HuH-7 (cell line): ENCODE measurements around the gene LHFPL5.

Experiments
- DNase-seq: peaks from one replicate; pipeline ENCODE4 v3.0.0; 2011; ENCODE audit warnings: low spot score

The LHFPL5 gene

DNA sequence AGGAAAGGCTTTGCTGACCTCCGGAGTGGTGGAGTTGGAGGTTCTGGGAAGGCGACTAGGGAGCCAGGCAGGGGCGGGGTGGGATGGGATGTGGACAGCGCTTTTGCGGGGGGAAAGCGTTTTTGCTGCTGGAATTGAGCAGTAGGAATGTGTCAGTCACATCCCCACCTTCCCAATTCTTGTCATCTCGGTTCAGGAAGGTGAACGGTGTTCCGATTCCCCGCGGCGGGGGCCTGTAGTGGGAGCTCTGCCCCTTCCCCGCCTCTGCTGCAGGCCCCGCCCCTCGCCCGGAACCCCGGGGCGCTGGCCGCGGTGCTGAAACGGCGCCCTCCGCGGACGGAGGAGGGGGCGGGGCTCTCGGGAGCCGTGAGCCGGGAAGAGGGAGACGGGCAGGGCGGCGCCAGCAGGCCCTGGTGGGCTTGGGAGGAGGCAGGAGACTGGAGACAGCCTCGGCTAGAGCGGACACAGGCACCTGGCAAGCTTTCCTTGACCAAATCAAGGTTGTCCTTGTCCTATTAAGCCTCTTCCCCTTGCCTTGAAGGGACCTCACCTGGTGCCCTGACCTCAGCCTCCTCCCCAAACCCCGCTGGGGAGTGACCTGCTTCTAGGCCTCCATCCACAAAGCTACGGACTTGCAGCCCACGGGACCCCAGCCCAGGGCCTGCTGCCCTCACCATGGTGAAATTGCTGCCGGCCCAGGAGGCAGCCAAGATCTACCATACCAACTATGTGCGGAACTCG lies at the start of gene LHFPL5:
TSS of gene LHFPL5 (plus strand) at position 357 of the 741 bp plus-strand sequence. CDS start at position 676, 319 bp downstream.
- DNase-seq: peak; percentile 76

DNA sequence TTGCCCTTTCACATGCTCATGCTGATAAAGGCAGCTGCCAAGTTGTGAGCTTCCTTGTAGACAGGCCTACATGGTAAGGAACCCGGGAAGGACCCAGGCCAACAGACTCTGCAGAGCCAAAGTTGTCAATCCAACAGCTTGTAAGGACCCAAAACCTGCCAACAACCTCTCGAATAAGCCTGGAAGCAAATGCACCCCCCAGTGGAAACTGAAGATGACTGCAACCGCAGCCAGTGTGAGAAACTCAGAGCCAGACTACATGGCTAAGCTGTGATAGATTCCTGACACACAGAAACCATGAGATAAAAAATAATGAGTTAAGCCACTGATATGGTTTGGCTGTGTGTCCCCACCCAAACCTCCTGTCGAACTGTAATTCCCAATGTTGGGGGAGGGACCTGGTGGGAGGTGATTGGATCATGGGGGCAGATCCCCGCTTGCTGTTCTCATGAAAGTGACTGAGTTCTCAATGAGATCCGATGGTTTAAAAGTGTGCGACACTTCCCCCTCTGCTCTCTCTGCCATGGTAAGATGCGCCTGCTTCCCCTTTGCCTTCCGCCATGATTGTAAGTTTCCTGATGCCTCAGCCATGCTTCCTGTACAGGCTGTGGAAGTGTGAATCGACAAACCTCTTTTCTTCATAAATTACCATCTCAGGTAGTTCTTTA lies 47.6 kb upstream of the LHFPL5 start:
- DNase-seq: peak; percentile 62

DNA sequence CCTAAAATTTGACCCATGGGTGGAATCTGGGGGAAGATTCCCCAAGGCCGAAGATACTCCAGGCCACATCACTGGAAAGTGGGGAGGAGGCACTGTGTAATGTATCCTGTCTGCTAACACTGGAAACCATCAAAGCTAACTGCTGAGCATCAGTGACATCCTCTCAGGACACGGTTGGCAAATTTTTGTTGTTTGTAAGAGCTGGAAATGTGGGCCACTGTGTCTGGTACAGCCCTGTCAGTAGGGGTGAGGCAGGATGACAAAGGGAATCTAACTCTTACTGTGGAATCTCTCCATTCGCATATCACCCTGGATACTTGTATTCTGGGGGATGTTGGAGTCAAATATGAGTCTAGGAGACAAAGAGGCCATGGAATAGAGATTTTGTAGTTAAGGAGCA lies 45.7 kb upstream of the LHFPL5 start:
- no peak for DNase-seq

DNA sequence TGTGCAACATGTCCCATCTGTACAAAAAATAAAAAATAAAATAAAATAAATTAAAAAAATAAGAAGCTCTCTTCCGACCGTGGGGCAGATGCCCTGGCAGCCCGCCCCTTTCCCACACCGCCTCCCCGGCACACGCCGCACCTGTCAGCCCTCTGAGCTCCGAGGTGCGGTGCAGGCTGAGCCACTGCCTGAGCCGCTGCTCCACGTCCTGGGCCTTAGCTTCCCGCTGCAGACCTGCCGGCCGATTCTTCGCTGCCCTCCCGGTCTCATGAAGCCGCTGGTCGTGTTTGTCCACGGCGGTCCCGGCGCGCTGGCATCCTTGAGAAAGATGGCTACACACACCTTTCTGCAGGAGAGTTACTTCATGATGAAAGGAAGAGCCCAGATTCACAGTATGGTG lies 39.4 kb upstream of the LHFPL5 start:
- no peak for DNase-seq

DNA sequence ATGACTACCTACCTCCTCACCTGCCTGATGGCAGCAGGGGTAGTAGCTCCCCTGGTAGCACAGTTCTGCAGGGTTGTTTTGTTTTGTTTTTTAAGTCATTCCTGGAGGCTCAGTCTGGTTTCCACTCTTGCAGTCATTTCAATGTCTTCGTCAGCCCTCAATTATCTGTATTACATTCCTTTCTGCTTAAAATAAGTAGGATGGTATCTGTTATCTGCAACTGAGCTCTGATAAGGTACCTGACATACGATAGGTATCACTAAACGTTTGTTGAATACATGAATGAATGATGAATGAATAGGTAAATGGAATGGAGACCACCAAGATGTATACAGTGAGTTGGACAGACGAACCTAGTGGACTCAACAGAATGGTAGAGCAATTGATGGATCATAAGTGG lies 35.9 kb upstream of the LHFPL5 start:
- DNase-seq: no peak

DNA sequence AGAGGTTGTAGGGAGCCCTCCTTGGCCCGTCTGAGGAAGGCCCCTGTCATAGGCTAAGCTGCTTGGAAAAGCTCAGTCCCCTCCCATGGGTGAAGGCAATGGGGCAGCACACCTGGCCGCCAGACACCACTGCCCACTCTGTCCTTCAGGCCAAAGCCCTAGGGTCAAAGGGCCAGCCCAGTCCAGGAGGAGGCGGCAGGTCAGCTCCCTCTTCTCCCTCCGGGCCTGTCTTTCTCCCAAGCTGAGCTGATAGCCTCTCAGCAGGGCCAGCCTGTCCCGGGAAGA lies 33.9 kb upstream of the LHFPL5 start:
- DNase-seq: no peak

DNA sequence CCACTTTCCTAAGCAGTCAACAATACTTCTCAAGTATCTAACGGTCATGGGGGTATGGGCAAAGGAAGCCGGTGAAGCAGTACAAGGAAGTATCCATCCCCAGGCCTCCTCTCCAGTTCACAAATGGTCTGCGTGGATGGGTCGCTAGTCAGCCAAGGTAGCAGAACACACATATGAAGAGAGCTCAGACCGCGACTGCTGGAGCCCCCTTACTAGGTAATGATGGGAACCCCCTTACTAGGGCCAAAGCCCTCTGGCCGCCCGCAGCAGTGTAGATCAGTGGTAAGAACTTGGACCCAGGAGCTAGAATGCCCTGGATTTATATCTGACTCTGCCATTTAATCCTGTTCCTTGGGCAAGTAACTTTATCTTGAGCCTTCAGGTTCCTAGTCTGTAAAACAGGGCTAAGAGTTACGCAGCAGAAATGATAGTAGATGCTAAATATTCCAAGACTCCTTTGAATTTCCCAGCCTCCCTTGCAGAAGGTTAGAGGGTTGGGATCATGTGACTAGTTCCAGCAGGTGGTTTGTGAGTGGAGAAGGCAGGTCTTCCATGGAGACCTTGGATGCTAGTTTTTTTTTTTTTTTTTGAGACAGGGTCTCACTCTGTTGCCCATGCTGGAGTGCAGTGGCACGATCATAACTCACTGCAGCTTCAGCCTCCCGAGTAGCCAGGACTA lies 30.9 kb upstream of the LHFPL5 start:
- DNase-seq: no peak

DNA sequence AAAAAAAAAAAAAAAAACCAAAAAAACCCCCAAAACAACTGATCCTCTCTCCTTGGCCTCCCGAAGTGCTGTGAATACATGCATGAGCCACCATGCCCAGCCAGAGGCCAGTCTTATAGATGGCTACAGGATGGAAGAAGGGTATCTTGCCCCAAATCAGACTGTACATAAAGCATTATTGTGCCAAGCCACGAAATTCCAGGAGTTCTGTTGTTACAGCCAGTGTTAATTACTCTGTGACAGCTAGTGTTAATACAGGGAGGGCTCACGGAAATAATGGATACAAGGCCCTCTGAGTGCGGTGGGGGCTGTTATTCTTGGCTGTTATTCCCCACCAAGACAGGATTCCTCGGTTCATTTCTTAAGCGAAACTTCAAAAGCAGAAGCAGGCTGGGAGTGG lies 30.1 kb upstream of the LHFPL5 start:
- no peak for DNase-seq

DNA sequence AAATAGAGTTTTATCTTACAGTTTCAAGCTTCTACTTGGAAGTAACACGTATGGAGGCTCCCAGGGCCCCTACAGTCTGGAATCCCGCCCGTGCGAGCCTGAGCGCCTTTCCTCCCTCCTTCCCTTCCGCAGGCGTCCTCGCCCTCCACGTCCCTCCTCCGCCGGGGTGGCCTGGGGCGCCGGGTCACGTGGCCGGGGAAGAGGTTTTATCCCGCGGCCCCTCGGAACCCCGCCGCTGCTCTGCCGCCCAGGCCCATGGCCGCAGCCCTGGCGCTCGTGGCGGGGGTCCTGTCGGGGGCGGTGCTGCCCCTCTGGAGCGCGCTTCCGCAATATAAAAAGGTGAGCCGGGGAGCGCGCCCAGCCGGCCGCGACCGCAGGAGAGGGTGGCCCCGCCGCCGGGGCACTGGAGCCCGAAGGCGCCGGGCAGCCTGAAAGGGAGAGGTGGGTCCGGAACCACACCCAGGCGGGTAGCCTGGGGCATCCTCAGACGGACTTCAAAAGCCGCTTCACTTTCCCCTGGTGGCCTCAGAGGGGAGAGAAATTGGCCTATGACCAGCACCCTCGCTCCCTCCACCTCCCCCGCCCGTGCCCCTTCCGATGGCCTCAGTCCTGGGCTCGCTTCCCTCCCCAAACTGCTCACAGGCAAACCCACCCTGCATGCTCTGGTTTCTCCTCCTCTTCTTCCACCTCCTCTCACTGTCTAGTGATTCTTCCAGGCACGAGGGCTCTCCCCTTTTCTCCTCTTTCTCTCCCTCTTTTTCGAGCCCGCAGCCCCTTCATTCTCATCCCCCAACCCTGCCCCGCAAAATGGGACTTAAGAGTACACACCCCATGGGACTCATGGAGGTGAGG lies 28.6 kb upstream of the LHFPL5 start, which contains the start of gene CLPSL2:
TSS of gene CLPSL2 (plus strand) at position 235 of the 852 bp plus-strand sequence. CDS start at position 256, 21 bp downstream.
- DNase-seq: peak; percentile 52

DNA sequence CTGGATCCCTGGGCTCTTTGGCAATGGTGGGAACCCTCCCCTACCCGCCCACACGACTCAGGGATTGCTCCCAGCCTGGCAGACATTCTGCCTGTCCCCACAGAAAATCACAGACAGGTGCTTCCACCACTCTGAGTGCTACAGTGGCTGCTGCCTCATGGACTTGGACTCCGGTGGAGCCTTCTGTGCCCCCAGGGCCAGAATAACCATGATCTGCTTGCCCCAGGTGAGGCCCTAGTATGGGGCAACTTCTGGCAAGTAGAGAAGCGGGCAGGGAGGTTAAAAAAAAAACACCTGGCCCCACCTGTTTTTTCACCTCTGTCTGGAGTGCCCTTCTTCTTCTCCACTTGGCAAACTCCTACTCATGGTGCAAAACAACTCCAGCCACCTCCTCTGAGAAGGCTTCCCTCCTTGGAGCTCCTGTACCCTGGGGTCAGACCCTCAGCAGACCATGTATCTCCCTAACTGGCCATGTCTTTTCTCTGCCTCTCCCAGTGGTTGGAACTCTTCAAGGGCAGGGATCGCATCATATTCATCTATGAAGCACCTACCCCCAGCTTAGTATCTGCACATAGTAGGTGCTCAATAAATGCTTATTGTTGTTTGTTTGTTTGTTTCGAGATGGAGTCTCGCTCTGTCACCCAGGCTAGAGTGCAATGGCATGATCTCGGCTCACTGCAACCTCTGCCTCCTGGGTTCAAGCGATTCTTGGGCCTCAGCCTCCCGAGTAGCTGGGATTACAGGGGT lies 27.6 kb upstream of the LHFPL5 start:
- DNase-seq: no peak

DNA sequence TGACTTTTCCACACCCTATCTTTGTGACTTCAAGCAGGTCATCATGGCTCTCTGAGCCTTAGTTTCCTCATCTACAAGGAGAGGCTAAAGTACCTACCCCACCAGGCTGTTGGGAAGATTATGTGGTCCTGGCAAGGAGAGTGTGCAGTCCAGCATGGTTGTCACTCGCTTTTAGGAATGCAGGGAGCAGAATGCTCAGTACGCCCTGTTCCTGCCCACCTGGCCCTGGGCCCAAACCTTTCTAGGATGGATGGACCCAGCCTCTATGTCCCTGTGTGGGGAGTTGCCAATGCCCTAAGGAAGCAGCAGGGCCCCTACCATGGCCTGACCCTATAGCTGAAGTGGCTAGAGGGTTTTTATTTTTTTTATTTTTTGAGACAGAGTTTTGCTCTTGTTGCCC lies 26.7 kb upstream of the LHFPL5 start:
- DNase-seq: no peak

DNA sequence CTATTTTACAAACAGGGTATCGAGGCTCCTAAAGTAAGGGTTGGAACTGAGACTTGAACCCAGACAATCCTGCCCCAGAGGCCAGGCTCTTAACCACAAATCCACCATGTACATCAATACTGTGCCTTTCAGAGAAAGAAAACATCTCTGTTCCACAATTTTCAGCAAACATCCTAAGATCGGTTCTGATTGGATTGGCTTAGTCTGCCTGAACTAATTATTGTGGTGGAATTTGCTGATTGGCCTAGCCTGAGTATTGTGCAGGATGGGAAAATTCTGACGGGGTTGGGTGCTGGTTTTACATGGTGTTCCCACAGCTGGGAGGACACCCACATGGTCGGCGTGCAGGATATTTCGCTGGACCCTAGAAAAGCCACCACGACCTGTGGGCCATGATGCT lies 24.4 kb upstream of the LHFPL5 start, which contains the start of gene CLPSL1:
TSS of gene CLPSL1 (plus strand) at position 301 of the 400 bp plus-strand sequence. CDS start at position 393, 92 bp downstream.
- no peak for DNase-seq

DNA sequence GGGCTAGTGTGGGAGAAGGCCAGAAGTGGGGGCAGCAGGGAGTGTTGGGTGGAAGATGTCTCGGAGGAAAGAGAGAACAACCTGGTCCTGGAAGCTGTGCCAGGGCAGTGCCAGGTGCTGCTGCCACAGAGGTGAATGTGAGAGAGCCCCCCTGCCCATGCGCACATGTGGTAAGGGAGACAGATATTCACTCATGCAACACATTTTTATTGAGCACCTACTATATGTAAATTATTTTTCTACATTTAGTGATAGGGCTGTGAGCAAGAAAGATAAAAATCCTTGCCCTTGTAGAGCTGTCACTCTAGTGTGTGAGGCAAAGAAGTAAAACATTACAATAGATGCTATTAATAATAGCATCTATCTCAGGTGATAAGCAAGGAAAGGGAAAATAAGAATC lies 23.9 kb upstream of the LHFPL5 start:
- DNase-seq: no peak

DNA sequence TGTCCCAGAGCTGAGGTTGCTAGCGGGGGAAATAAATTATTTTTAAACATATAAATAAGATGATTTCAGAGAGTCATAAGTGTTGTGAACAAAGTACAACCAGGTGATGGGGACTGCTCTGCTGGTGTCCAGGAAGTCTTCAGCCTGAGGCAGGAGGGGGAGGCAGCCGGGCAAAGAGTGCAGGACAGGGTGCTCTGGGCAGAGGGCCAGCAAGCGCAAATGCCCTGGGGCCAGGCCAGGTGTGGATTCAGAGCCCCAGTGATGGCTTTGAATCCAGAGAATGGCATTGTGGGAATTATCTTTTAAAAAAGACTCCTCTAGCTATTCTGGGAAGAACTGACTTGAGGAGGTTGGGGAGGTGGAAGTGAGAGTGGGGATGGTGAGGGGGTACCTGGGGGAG lies 22.7 kb upstream of the LHFPL5 start:
- DNase-seq: no peak

DNA sequence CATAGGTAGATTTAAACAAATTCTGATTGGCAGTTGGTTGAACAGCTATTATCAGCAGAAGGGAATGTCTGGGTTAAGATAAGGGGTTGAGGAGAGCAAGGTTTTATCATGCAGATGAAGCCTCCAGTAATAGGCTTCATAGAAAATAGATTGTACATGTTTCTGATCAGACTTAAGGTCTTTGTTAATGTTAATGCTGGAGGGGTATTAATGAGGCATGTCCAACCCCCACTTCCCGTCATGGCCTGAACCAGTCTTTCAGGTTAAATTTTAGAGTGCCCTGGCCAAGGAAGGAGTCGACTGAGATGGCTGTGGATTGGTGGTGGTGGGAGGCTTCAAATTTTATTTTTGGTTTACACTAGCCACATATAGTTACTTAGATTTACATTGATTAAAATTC lies 21.0 kb upstream of the LHFPL5 start:
- DNase-seq: no peak

DNA sequence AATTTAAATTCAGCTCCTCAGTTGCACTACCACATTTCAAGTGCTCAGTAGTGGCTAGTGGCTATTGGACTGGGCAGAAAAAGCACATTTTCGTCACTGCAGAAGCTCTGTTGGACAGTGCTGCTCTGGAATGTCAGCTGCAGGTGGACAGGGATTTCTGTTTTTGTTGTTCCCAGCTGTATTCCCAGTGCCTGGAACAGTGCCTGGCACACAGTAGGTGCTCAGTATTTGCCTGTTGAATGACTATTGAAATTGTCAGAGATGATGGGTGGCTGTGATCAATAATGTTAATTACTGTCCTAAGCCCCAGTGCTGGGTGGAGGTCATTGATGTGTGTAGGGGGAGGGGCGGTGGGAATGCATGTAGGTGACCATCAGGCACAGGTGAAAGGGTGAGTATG lies 18.9 kb upstream of the LHFPL5 start:
- DNase-seq: no peak

DNA sequence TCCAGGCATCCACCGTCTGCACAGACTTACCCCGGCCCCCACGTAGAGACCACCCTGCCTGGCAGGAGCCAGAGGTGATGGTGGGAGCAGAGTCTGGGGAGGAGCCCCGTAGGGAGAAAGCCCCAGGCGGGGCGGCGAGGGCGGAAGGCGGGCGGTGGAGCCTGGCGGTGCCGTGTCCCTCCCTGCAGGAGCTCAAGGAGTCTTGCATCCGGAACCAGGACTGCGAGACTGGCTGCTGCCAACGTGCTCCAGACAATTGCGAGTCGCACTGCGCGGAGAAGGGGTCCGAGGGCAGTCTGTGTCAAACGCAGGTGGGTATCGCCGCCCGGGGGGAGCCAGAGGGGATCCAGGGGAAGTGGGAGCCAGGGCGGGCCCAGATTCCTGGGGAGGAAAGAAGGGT lies 18.3 kb upstream of the LHFPL5 start:
- no peak for DNase-seq

DNA sequence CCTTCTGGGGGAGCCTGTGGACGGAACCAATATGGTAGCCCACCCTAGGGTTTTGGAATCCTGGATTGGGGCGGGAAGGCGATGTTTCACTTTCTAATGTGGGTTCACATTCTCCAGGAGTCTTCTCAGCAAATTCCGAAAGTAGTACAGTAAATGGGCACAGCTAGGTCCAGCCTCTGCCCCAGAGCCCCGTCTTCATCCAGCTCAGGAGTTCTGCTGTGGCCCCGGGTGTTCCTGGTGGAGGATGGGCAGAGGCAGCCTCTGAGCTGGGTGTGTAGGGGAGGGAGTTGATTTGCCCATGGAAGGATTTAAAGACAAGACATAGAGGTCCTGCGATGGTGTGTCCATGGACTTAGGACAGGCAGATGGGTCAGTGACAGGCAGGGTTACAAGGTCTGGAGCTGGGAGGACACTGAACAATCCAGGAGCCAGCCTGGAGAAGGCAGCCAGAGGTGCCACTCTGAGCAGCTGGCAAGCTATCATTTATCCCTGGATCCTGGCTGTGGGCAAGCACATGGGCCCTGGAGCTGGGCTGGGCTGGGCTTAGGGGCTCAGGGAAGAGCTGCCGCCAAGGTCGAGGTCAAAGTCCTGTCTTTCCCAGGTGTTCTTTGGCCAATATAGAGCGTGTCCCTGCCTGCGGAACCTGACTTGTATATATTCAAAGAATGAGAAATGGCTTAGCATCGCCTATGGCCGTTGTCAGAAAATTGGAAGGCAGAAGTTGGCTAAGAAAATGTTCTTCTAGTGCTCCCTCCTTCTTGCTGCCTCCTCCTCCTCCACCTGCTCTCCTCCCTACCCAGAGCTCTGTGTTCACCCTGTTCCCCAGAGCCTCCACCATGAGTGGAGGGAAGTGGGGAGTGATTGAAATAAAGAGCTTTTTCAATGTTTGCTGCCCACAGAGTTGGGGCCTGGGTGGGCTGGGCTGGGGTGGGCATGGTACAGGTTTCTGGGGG lies 17.6 kb upstream of the LHFPL5 start:
- no peak for DNase-seq

DNA sequence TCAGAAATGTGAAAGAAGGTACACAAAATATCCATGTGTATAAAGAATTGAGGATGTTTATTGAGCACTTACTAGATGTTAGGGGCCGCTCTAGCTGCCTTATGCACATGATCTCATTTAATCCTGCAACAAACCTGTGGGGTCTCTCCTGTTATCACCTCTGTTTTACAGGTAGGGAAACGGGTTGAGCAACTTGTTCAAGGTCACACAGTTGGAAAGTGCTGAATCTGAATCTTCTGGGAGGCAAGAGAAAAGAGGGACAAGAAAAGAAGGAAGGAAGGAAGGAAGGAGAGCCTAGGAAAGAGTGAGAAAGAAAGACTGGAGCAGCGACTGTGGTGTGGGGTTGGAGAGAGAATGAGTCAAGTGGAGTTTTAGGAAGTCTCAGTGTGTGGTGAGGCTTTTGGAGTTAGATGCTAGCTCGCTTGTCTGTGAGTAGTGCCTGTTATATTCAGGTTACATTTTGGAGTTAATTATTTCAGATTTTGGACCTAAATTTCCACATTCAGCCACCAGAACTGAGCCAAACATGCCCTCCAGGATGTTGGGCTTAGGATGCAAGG lies 16.6 kb upstream of the LHFPL5 start:
- DNase-seq: no peak

DNA sequence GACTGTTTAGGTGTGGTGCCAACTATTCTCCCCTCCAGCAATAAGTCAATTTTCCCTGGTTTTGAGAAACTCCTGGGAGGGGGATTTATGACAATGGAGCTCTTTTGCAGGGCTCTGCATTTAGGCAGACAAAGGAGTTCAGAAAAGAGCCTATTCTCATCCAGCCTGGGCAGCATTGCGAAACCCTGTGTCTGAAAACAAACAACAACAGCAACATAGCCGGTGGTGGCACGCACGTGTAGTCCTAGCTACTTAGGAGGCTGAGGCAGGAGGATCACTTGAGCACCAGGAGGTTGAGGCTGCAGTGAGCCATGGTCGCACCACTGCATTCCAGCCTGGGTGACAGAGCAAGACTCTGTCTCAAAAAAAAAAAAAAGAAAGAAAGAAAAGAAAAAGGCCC lies 14.5 kb upstream of the LHFPL5 start:
- no peak for DNase-seq
